ENCODE measurements around the gene UBE2G2.

Gene UBE2G2

GRCh38 chr21:44814498-44815023 lies 12.9 kb upstream of the UBE2G2 start:
- no peak for DNase-seq

- no peak for DNase-seq
Measured at GRCh38 chr21:44813727-44814126, 12.1 kb upstream of the UBE2G2 start.

- DNase-seq, result no peak
Measured at GRCh38 chr21:44813149-44813548, 11.5 kb upstream of the UBE2G2 start.

GRCh38 chr21:44812640-44813039 lies 11.0 kb upstream of the UBE2G2 start:
- no peak for DNase-seq

- no peak for DNase-seq
Measured at GRCh38 chr21:44810779-44811178, 9.2 kb upstream of the UBE2G2 start.

- no peak for DNase-seq
Measured at GRCh38 chr21:44805859-44806258, 4.2 kb upstream of the UBE2G2 start.

- DNase-seq, result peak in 1 of 2 experiments; percentile 21
Measured at GRCh38 chr21:44805226-44805625, 3.6 kb upstream of the UBE2G2 start.

GRCh38 chr21:44804762-44805161 lies 3.1 kb upstream of the UBE2G2 start:
- DNase-seq, result peak in 1 of 2 experiments; percentile 47

- DNase-seq, result no peak
Measured at GRCh38 chr21:44803651-44804050, 2.0 kb upstream of the UBE2G2 start.

- no peak for DNase-seq
Measured at GRCh38 chr21:44802396-44803153, 955 bp upstream of the UBE2G2 start.

- DNase-seq, result no peak
Measured at GRCh38 chr21:44800971-44801467, 601 bp downstream of the UBE2G2 start.

GRCh38 chr21:44800103-44800502 lies 1.5 kb downstream of the UBE2G2 start:
- DNase-seq, result no peak

- DNase-seq, result no peak
Measured at GRCh38 chr21:44799646-44800045, 2.0 kb downstream of the UBE2G2 start.

- DNase-seq, result no peak
Measured at GRCh38 chr21:44797775-44798174, 3.8 kb downstream of the UBE2G2 start.

- no peak for DNase-seq
Measured at GRCh38 chr21:44795342-44795741, 6.3 kb downstream of the UBE2G2 start.

GRCh38 chr21:44793592-44794374 lies 7.8 kb downstream of the UBE2G2 start:
- DNase-seq, result no peak

GRCh38 chr21:44792702-44793591 lies 8.7 kb downstream of the UBE2G2 start:
- peak; percentile 43 to 77 for DNase-seq

- DNase-seq, result no peak
Measured at GRCh38 chr21:44791993-44792392, 9.6 kb downstream of the UBE2G2 start.

GRCh38 chr21:44791246-44791645 lies 10.4 kb downstream of the UBE2G2 start:
- DNase-seq, result no peak

- DNase-seq, result no peak
Measured at GRCh38 chr21:44790368-44790767, 11.3 kb downstream of the UBE2G2 start.

GRCh38 chr21:44789880-44790279 lies 11.7 kb downstream of the UBE2G2 start:
- no peak for DNase-seq

- no peak for DNase-seq
Measured at GRCh38 chr21:44785620-44786335, 15.8 kb downstream of the UBE2G2 start.
